SU-DHL-6 (cell line): ENCODE measurements around the gene GSTM2.

Source experiments
- H2AFZ ChIP-seq: fragments of 200-600 bp; sonication (generic); 2 replicates; pipeline ENCODE4 v1.6.1; 2014; ENCODE audit warnings: low read depth, mild to moderate bottlenecking, moderate library complexity, mixed read lengths, antibody characterized with exemption, low read length; ENCODE audit not compliant: severe bottlenecking
- H3F3A ChIP-seq: fragments of 200-600 bp; shearing (Covaris generic); 2 replicates; pipeline ENCODE4 v1.6.0; 2016; ENCODE audit warnings: antibody characterized with exemption, mild to moderate bottlenecking; ENCODE audit not compliant: insufficient read depth
- H3K27ac ChIP-seq: fragments of 200-600 bp; sonication (generic); 2 replicates; pipeline ENCODE4 v1.5.1; 2016; ENCODE audit warnings: low read depth, mild to moderate bottlenecking, low read length, moderate library complexity, mixed read lengths
- H3K27me3 ChIP-seq: fragments of 200-600 bp; sonication (generic), shearing (Covaris generic); 2 replicates; pipeline ENCODE4 v1.6.0; 2014; ENCODE audit warnings: mild to moderate bottlenecking, low read length
- H3K36me3 ChIP-seq: fragments of 200-600 bp; sonication (generic); 2 replicates; pipeline ENCODE4 v1.6.1; 2014; ENCODE audit warnings: mild to moderate bottlenecking, low read length, mixed read lengths
- H3K4me2 ChIP-seq: fragments of 300-600, 200-600 bp; shearing (Covaris generic), sonication (generic); 2 replicates; pipeline ENCODE4 v1.6.0; 2014; ENCODE audit warnings: low read length, low read depth, mild to moderate bottlenecking; ENCODE audit not compliant: poor library complexity, severe bottlenecking
- H3K4me3 ChIP-seq: fragments of 200-600 bp; sonication (generic); 2 replicates; pipeline ENCODE4 v1.5.1; 2014; ENCODE audit warnings: antibody characterized with exemption, low read length, mild to moderate bottlenecking, mixed read lengths; ENCODE audit not compliant: insufficient read depth, poor library complexity, severe bottlenecking
- H3K79me2 ChIP-seq: fragments of 200-600 bp; sonication (generic); 2 replicates; pipeline ENCODE4 v1.6.1; 2014; ENCODE audit warnings: mild to moderate bottlenecking, low read length, moderate library complexity; ENCODE audit not compliant: insufficient read depth
- H3K9ac ChIP-seq: fragments of 200-600 bp; sonication (generic); 2 replicates; pipeline ENCODE4 v1.7.0; 2014; ENCODE audit warnings: mild to moderate bottlenecking, low read length
- H3K9me2 ChIP-seq: fragments of 200-600 bp; sonication (generic); replicated peaks from 2 replicates; pipeline ENCODE4 v1.6.1; 2014; ENCODE audit warnings: low read length; ENCODE audit not compliant: insufficient read depth
- H3K9me3 ChIP-seq: fragments of 200-600 bp; sonication (generic); 2 replicates; pipeline ENCODE4 v1.6.1; 2014; ENCODE audit warnings: low read length, mixed read lengths; ENCODE audit not compliant: insufficient read depth
- H4K20me1 ChIP-seq: fragments of 200-600 bp; sonication (generic); 2 replicates; pipeline ENCODE4 v1.6.1; 2014; ENCODE audit warnings: low read depth, mild to moderate bottlenecking, antibody characterized with exemption, low read length, moderate library complexity, mixed read lengths
- CTCF ChIP-seq: fragments of 200-600 bp; sonication (generic); IDR thresholded peaks from one replicate; pipeline ENCODE4 v1.5.1; 2017; ENCODE audit warnings: antibody characterized with exemption, mild to moderate bottlenecking, low read length, moderate library complexity; ENCODE audit not compliant: insufficient read depth, poor library complexity, severe bottlenecking
- EZH2phosphoT487 ChIP-seq: fragments of 200-600 bp; sonication (generic), shearing (Covaris generic); conservative IDR thresholded peaks from 2 replicates; pipeline ENCODE4 v1.6.1; 2018; ENCODE audit warnings: mild to moderate bottlenecking, antibody characterized with exemption, low read length, moderate library complexity, mixed read lengths

The GSTM2 gene

DNA sequence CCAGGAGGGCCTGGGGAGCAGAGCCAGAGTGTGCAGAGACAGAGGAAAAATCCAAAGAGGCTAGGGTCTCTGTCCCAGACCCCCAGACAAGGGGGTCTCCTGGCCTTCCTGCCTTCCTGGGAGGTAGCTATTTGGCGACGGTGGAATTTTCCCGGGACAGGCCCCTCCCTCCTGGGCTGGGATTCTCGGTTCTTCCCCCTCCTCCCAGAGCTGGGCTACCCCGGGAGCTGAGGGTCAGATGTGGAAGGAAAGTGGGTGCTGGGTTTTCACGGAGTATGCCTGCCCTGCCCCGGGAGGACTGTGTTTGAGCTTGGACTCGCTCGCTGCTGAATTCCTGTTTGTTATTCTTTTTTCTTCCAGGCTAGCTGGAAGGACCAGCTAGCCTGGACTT lies 47.5 kb upstream of the GSTM2 start:
- TF ChIP-seq EZH2phosphoT487 (no peak), CTCF (no peak)
- no peaks in the 10 kb centered on the region for H3K36me3 ChIP-seq
- peaks cover 17% of the 10 kb centered on the region for H3F3A ChIP-seq
- peak overlapping the region; percentile 79 for H3K4me3 ChIP-seq
- H3K27me3 ChIP-seq: no peaks in the 10 kb centered on the region
- peak overlapping the region; percentile 5; the same call in 1 of the 2 replicates for H3K27ac ChIP-seq
- H3K9me2 ChIP-seq: no peaks in the 10 kb centered on the region
- H3K9ac ChIP-seq: peak overlapping the region; percentile 77
- H2AFZ ChIP-seq: peak overlapping the region; percentile 89
- H4K20me1 ChIP-seq: no peaks in the 10 kb centered on the region
- H3K79me2 ChIP-seq: peaks cover 25% of the 10 kb centered on the region; the same call in 1 of the 2 replicates
- peak overlapping the region; percentile 85 for H3K4me2 ChIP-seq
- no peaks in the 10 kb centered on the region for H3K9me3 ChIP-seq

DNA sequence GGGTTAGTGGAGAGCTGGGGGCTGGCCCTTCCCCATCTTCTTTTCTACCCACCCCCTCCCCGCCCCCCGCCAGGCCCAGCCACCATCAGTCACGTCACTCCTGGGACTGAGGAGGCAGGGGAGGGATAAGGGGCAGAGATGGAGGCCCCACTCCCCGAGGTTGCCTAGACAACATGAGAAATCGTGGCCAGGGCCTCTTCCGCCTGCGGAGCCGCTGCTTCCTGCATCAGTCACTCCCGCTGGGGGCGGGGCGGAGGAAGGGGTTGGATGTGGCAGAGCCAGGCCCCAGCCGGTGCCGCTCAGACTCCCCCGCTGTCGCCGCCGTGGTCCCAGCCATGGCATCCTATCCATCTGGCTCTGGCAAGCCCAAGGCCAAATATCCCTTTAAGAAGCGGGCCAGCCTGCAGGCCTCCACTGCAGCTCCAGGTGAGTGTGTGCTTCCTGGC lies 47.0 kb upstream of the GSTM2 start:
- no peak for TF ChIP-seq EZH2phosphoT487
- TF ChIP-seq CTCF: no peak
- H3K9me2 ChIP-seq: no peaks in the 10 kb centered on the region
- H3K9ac ChIP-seq: peak overlapping the region; percentile 77
- peak overlapping the region; percentile 79 for H3K4me3 ChIP-seq
- peaks cover 17% of the 10 kb centered on the region for H3F3A ChIP-seq
- no peak overlapping the region for H2AFZ ChIP-seq
- no peaks in the 10 kb centered on the region for H3K9me3 ChIP-seq
- H3K79me2 ChIP-seq: peaks cover 25% of the 10 kb centered on the region; the same call in 1 of the 2 replicates
- no peaks in the 10 kb centered on the region for H3K36me3 ChIP-seq
- no peaks in the 10 kb centered on the region for H3K27me3 ChIP-seq
- H4K20me1 ChIP-seq: no peaks in the 10 kb centered on the region
- peak overlapping the region; percentile 85 for H3K4me2 ChIP-seq
- H3K27ac ChIP-seq: peak overlapping the region; percentile 25

DNA sequence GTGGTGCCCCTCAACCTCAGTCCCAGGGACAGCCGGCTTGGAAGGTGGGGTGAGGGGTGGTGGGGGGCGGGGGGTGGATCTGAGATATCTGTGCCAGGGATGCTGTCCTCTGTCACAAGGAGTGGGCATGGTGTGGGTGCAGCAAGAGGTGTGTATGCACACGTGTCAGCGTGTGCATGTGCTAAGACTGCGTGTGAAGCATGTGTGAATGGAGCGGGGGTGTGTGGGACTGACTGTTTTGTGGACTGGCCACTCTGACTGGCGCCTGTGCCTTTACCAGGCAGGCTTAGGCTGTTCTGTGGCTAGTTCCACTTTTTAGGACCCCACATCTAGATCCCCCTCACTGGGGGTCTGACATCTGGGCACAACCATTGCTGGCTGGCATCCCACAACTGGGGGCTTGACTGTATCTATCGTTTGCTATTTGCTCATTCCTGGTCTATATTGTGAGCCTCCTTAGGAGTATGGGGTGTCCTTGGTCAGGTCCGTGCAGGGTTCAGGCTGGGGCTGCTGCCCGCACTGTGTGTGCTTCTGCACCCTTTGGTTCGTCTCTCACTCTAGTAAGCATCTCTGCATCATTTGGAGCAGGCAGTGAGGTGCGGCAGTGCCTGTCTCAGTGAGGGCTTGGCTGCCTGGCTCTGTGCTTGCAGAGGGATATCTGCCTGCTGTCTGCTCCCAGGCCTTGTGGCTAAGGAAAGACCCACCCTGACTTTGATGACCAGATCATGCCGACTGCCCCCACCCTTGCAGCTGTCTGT lies 46.3 kb upstream of the GSTM2 start:
- no peak overlapping the region for H2AFZ ChIP-seq
- H4K20me1 ChIP-seq: no peaks in the 10 kb centered on the region
- H3K27me3 ChIP-seq: no peaks in the 10 kb centered on the region
- peak overlapping the region; percentile 27 for H3K27ac ChIP-seq
- H3K9ac ChIP-seq: peak overlapping the region; percentile 77
- H3K79me2 ChIP-seq: peaks cover 25% of the 10 kb centered on the region; the same call in 1 of the 2 replicates
- H3F3A ChIP-seq: peaks cover 17% of the 10 kb centered on the region
- no peaks in the 10 kb centered on the region for H3K9me3 ChIP-seq
- TF ChIP-seq CTCF (no peak), EZH2phosphoT487 (no peak)
- H3K9me2 ChIP-seq: no peaks in the 10 kb centered on the region
- H3K36me3 ChIP-seq: no peaks in the 10 kb centered on the region
- peak overlapping the region; percentile 85 for H3K4me2 ChIP-seq
- H3K4me3 ChIP-seq: peak overlapping the region; percentile 79
